Mesenchymal stem cell (in vitro differentiated cells and primary cell): ENCODE results near the gene MTUS2.

ENCODE experiments used
- DNase-seq: peaks from one replicate; pipeline ENCODE4 v3.0.0-alpha.2; 2013
- H2AFZ ChIP-seq: one replicate; pipeline ENCODE4 v1.6.1; 2013; ENCODE audit warnings: low read depth, mild to moderate bottlenecking, control low read depth, inconsistent platforms, low read length, moderate library complexity
- H2AK5ac ChIP-seq: 2 replicates; pipeline ENCODE4 v1.6.1; 2013; ENCODE audit warnings: low read length, moderate library complexity, mild to moderate bottlenecking, inconsistent platforms; ENCODE audit not compliant: severe bottlenecking
- H2BK120ac ChIP-seq: one replicate; pipeline ENCODE4 v1.6.1; 2013; ENCODE audit warnings: low read depth, mild to moderate bottlenecking, inconsistent platforms, low read length, moderate library complexity
- H2BK12ac ChIP-seq, 2 experiments: one replicate each; pipeline ENCODE4 v1.6.1; 2013; ENCODE audit warnings: inconsistent platforms in 2 of 2, low read length in 2 of 2, mild to moderate bottlenecking in 2 of 2, moderate library complexity in 2 of 2, control low read depth in 1 of 2
- H2BK15ac ChIP-seq: one replicate; pipeline ENCODE4 v1.6.1; 2013; ENCODE audit warnings: mild to moderate bottlenecking, low read depth, inconsistent platforms; ENCODE audit not compliant: poor library complexity, severe bottlenecking
- H2BK5ac ChIP-seq: 2 replicates; pipeline ENCODE4 v1.6.1; 2013; ENCODE audit warnings: low read depth, mild to moderate bottlenecking, low read length, control low read depth, inconsistent platforms; ENCODE audit not compliant: poor library complexity, severe bottlenecking
- H3K14ac ChIP-seq, 2 experiments: one replicate each; pipeline ENCODE4 v1.6.1; 2013; ENCODE audit warnings: inconsistent platforms in 2 of 2, low read length in 2 of 2, control low read depth in 1 of 2, mild to moderate bottlenecking in 1 of 2, moderate library complexity in 1 of 2
- H3K18ac ChIP-seq, 2 experiments: one replicate each; pipeline ENCODE4 v1.6.1; 2013; ENCODE audit warnings: inconsistent platforms in 2 of 2, low read length in 2 of 2, control low read depth in 1 of 2, low read depth in 1 of 2, mild to moderate bottlenecking in 1 of 2
- H3K23ac ChIP-seq, 2 experiments: one replicate each; pipeline ENCODE4 v1.6.1; 2013; ENCODE audit warnings: inconsistent platforms in 2 of 2, low read length in 2 of 2, mild to moderate bottlenecking in 2 of 2, moderate library complexity in 2 of 2, control low read depth in 1 of 2
- H3K27ac ChIP-seq: 2 replicates; pipeline ENCODE4 v1.5.1; 2013; ENCODE audit warnings: mild to moderate bottlenecking, moderate library complexity, low read length, control low read depth, inconsistent platforms; ENCODE audit not compliant: poor library complexity, severe bottlenecking
- H3K27me3 ChIP-seq, 2 experiments: 2 replicates each; pipeline versions ENCODE4 v1.6.1 to v1.7.0; 2013; ENCODE audit warnings: low read length in 2 of 2, mild to moderate bottlenecking in 2 of 2, moderate library complexity in 2 of 2, control low read depth in 1 of 2, inconsistent platforms in 1 of 2; ENCODE audit not compliant: control insufficient read depth in 1 of 2, insufficient read depth in 1 of 2
- H3K36me3 ChIP-seq, 2 experiments: 2 replicates each; pipeline versions ENCODE4 v1.6.1 to v1.7.0; 2013; ENCODE audit warnings: low read length in 2 of 2, control low read depth in 1 of 2, inconsistent platforms in 1 of 2, low read depth in 1 of 2, mild to moderate bottlenecking in 1 of 2; ENCODE audit not compliant: insufficient read depth in 2 of 2, control insufficient read depth in 1 of 2
- H3K4ac ChIP-seq, 2 experiments: one replicate each; pipeline ENCODE4 v1.6.1; 2013; ENCODE audit warnings: inconsistent platforms in 2 of 2, low read length in 2 of 2, mild to moderate bottlenecking in 2 of 2, moderate library complexity in 2 of 2, control low read depth in 1 of 2, low read depth in 1 of 2
- H3K4me1 ChIP-seq: 2 replicates; pipeline ENCODE4 v1.6.1; 2013; ENCODE audit warnings: low read depth, low read length, control low read depth; ENCODE audit not compliant: control insufficient read depth, insufficient read depth
- H3K4me2 ChIP-seq: 2 replicates; pipeline ENCODE4 v1.6.1; 2013; ENCODE audit warnings: low read length, mild to moderate bottlenecking, inconsistent platforms; ENCODE audit not compliant: poor library complexity, severe bottlenecking
- H3K4me3 ChIP-seq, 2 experiments: 2 replicates each; pipeline versions ENCODE4 v1.5.1 to v1.7.0; 2013; ENCODE audit warnings: low read length in 2 of 2, mild to moderate bottlenecking in 2 of 2, control low read depth in 1 of 2, low read depth in 1 of 2; ENCODE audit not compliant: insufficient read depth in 1 of 2
- H3K79me1 ChIP-seq: replicated peaks from 2 replicates; pipeline ENCODE4 v1.6.1; 2013; ENCODE audit warnings: mild to moderate bottlenecking, control low read depth, low read length, inconsistent platforms; ENCODE audit not compliant: poor library complexity, severe bottlenecking
- H3K9ac ChIP-seq: 2 replicates; pipeline ENCODE4 v1.7.0; 2013; ENCODE audit warnings: mild to moderate bottlenecking, low read length, moderate library complexity
- H3K9me3 ChIP-seq: 2 replicates; pipeline ENCODE4 v1.7.0; 2013; ENCODE audit warnings: mild to moderate bottlenecking, low read length; ENCODE audit not compliant: control insufficient read depth
- H4K8ac ChIP-seq: one replicate; pipeline ENCODE4 v1.6.1; 2013; ENCODE audit warnings: inconsistent platforms, mild to moderate bottlenecking, low read length, moderate library complexity
- H4K91ac ChIP-seq: one replicate; pipeline ENCODE4 v1.6.1; 2013; ENCODE audit warnings: mild to moderate bottlenecking, low read length, inconsistent platforms
- WGBS: methylation state at CpG from one replicate; pipeline ENCODE4 v1.1.7; 2013; ENCODE audit warnings: mixed read lengths; 5-methylcytosine and 5-hydroxymethylcytosine counted together

The MTUS2 gene

GRCh38 chr13:28819735-28820098, 422 bp upstream of the MTUS2 start:
- Histone ChIP-seq H2AFZ (peak overlapping the region; percentile 56), H3K9ac (no peak overlapping the region), H2BK5ac (no peak overlapping the region), H3K18ac (no peak overlapping the region), H3K4ac (no peak overlapping the region), H2BK120ac (no peak overlapping the region), H3K4me3 (peak overlapping the region in 1 of 2 experiments; percentile 45), H3K79me1 (no peaks in the 10 kb centered on the region), H2BK12ac (no peak overlapping the region), H3K23ac (no peak overlapping the region), H2AK5ac (no peak overlapping the region), H3K36me3 (no peaks in the 10 kb centered on the region), H3K4me1 (peaks cover 13% of the 10 kb centered on the region), H3K9me3 (peaks cover 3% of the 10 kb centered on the region), H2BK15ac (no peak overlapping the region), H3K27me3 (peaks cover 46 to 49% of the 10 kb centered on the region in 2 experiments), H3K27ac (no peak overlapping the region), H3K14ac (no peak overlapping the region), H4K8ac (no peak overlapping the region), H4K91ac (no peak overlapping the region), H3K4me2 (peak overlapping the region; percentile 91)
- WGBS: 0% methylated on average over 30 of the region's 55 CpGs
- DNase-seq: peak; percentile 49

GRCh38 chr13:28822151-28822550, 2.0 kb downstream of the MTUS2 start:
- Histone ChIP-seq H2AK5ac (no peak overlapping the region), H2BK15ac (no peak overlapping the region), H3K4me1 (peaks cover 13% of the 10 kb centered on the region), H3K79me1 (no peaks in the 10 kb centered on the region), H3K4ac (no peak overlapping the region), H3K9me3 (peaks cover 3% of the 10 kb centered on the region), H4K91ac (no peak overlapping the region), H3K23ac (no peak overlapping the region), H3K9ac (no peak overlapping the region), H3K4me3 (no peak overlapping the region), H2BK12ac (no peak overlapping the region), H2BK120ac (no peak overlapping the region), H4K8ac (no peak overlapping the region), H3K18ac (no peak overlapping the region), H2AFZ (no peak overlapping the region), H2BK5ac (no peak overlapping the region), H3K4me2 (no peak overlapping the region), H3K36me3 (no peaks in the 10 kb centered on the region), H3K27ac (no peak overlapping the region), H3K14ac (no peak overlapping the region), H3K27me3 (peaks cover 47 to 51% of the 10 kb centered on the region in 2 experiments)
- 93% methylated on average over 4 of the region's 5 CpGs for WGBS
- no peak for DNase-seq

GRCh38 chr13:28822801-28823200, 2.7 kb downstream of the MTUS2 start:
- H2BK15ac ChIP-seq: no peak overlapping the region
- no peak overlapping the region for H3K9ac ChIP-seq
- H3K4me3 ChIP-seq: no peak overlapping the region
- 65% methylated on average over 3 of the region's 3 CpGs for WGBS
- H3K4me2 ChIP-seq: no peak overlapping the region
- H3K4me1 ChIP-seq: peaks cover 13% of the 10 kb centered on the region
- no peak overlapping the region for H2BK120ac ChIP-seq
- no peak overlapping the region for H3K27ac ChIP-seq
- peaks cover 3% of the 10 kb centered on the region for H3K9me3 ChIP-seq
- no peak overlapping the region for H2AK5ac ChIP-seq
- DNase-seq: no peak
- H2AFZ ChIP-seq: no peak overlapping the region
- no peak overlapping the region for H3K23ac ChIP-seq
- H3K27me3 ChIP-seq: peaks cover 43 to 45% of the 10 kb centered on the region in 2 experiments
- H3K79me1 ChIP-seq: no peaks in the 10 kb centered on the region
- no peaks in the 10 kb centered on the region for H3K36me3 ChIP-seq
- no peak overlapping the region for H2BK5ac ChIP-seq
- H3K4ac ChIP-seq: no peak overlapping the region
- H3K18ac ChIP-seq: no peak overlapping the region
- no peak overlapping the region for H4K91ac ChIP-seq
- H3K14ac ChIP-seq: no peak overlapping the region
- no peak overlapping the region for H4K8ac ChIP-seq
- no peak overlapping the region for H2BK12ac ChIP-seq

GRCh38 chr13:28825379-28825778, 5.2 kb downstream of the MTUS2 start:
- 68% methylated on average over 2 of the region's 3 CpGs for WGBS
- Histone ChIP-seq H3K27me3 (peaks cover 24 to 42% of the 10 kb centered on the region in 2 experiments), H3K4me1 (peaks cover 3% of the 10 kb centered on the region)

More at GRCh38 chr13:28825379-28825778, 5.2 kb downstream of the MTUS2 start:
- H3K36me3 ChIP-seq: no peaks in the 10 kb centered on the region
- H3K18ac ChIP-seq: no peak overlapping the region
- no peak overlapping the region for H4K91ac ChIP-seq
- H4K8ac ChIP-seq: no peak overlapping the region
- no peak overlapping the region for H3K14ac ChIP-seq
- no peak overlapping the region for H3K23ac ChIP-seq
- DNase-seq: no peak
- peaks cover 18% of the 10 kb centered on the region for H3K9me3 ChIP-seq
- H2AK5ac ChIP-seq: no peak overlapping the region
- no peak overlapping the region for H3K4ac ChIP-seq
- no peak overlapping the region for H2AFZ ChIP-seq
- H3K9ac ChIP-seq: no peak overlapping the region
- no peak overlapping the region for H2BK12ac ChIP-seq
- no peak overlapping the region for H2BK5ac ChIP-seq
- no peak overlapping the region for H2BK120ac ChIP-seq
- H3K79me1 ChIP-seq: no peaks in the 10 kb centered on the region
- H3K27ac ChIP-seq: no peak overlapping the region
- H3K4me3 ChIP-seq: no peak overlapping the region
- no peak overlapping the region for H3K4me2 ChIP-seq
- no peak overlapping the region for H2BK15ac ChIP-seq
